Activated naive CD4-positive, alpha-beta T cell (primary cell): ENCODE results near the gene SOD3.

Experiments used
- DNase-seq, 4 experiments: peaks; one replicate each; lab custom pipeline; 2025; lab: John Stamatoyannopoulos, UW

The SOD3 gene

DNA sequence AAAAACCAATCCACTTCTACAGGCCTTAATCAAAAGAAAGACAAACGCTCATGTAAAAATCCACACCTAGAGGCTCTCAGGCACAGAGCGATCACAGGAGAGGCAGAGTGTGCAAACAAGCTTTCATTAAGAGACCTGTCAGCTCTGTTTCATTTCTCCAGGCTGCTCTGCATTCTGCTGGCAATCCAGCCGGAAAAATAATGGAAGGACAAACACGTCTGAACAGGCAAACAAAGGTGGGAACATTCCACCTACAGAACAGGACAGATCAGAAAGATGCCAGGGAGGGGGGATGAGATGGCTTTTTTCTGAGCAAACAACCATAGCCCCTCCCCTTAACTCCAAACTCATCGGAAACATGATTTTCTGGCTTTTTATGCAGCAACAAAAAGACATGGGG, 9.7 kb downstream of the SOD3 start:
- DNase-seq = no peak

DNA sequence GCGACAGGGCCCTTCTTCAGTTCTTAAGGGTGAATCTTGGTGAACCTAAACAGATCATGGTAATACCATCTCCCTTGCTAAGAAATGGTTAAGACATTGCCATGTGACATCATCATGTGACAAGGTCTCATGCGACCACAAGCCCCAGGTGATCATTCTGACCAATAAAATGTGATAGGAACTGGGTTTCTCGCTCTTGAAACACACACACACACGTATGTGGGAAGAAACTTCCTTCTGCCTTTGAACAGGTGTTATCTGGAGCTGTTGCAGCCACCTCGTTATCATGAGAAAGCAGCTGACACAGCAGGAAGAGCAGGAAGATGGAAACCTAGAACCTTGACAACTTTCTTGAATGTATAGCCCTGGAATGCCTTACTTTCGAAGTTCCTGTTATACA, 10.2 kb downstream of the SOD3 start:
- DNase-seq = no peak

DNA sequence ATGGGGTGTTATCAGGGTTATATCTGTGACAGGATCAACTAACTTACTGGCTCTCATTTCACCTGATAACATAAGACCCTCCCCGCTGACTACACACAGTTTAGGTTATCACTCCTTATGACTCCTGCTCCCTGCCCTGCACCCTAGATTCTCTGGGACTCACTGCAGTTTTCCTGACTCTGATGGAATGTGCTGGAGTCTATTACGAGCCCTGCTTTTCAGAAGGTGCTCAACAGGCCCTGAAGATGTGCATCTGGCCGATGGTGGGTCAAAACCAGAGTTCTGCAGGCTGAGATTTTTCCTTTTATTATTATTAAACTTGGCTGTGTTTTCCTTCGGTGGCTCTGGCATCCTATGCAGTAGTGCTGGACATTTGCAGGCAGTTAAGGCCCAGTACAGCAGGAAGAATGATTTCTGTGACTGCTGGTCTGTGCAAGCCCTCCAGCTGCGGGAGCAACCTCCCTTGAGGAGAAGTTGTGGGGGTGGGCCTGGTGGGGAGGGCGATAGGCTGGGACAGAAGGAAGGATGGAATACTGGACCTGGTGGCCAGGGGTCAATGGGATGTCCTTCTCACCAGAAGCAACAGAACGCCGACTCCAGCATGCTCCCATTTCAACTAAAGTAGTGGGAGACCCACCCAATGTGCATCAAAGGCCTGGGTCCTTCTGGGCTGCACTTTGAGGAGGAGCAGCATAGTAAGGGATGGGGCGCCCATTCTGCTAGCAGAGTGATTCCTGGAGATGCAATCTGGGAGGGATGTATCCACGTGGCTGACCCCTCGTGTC, 11.0 kb downstream of the SOD3 start:
- no peak for DNase-seq

DNA sequence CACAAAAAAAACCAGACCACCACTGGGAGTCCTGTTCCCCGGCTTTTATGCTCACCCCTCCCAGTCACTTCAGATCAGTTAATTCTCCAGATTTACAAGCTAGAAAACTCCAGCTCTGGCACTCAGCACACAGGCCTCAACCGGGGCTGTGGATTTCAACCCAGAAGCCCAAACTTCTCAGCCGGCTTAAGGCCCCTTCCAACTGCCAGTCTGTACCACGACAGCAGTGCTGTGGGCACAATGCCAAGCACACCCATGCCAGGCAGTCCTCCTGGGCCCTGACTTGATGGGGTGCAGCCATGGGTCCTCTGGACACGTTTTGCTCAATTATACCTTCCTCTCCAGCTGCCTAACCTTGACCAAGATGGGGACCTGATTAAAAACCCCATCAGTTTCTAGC, 12.2 kb downstream of the SOD3 start:
- DNase-seq = no peak

DNA sequence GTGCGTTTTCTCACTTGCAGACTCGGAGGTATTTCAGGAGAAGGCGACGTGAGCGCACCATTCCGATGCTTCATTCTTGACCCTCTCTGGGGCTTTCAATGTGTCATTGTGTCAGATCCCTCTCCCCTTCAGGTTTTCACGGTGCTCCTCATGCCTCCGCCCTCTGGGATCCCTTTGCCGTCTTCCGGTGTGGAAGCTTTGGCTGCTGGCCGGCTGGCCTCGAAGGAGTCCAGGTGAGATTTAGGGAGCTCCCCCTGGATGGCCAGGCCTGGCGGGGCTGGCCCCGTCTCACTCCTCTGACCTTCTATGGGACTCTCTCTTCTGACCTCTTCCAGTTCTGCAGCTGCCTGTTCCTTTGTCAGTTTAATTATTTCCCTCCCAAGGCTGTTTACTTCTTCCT, 12.9 kb downstream of the SOD3 start:
- no peak for DNase-seq

DNA sequence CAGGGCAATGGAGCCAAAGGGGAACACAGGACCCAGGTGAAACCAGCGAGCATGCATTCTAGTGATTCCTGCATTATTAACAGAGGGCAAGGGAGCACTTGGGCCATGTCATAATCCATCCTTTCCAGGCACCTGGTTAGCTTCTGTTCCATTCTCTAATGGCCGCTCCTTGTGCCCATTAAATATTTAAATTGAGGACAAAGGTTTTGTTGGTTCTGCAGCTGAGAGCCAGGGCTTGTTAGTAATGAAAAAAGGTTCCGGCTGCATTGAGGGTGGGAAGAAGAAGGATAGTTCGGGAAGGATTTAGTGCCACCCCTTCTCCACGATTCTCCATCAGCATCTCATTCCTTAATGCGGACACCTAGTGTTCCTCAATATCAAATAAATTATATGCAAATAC, 13.6 kb downstream of the SOD3 start:
- no peak for DNase-seq

DNA sequence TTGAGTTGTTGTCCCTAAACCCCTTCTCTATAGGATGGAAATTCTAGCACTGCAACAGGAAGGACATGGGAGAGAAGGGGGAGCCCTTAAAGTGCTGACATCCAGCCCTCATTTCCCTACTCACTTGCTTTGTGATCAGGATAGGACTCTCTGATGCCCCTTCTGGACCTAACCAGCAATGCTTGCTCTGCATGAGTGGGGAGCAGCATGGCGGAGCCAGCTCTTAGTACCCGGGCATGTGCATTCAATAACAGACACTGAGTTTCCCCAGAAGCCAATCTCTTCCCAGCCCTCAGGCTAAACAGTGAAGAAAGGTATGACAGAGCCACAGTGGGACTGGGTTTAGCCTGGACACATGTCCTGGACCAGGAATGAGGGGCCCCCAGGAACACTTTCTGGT, 14.0 kb downstream of the SOD3 start:
- DNase-seq = no peak

DNA sequence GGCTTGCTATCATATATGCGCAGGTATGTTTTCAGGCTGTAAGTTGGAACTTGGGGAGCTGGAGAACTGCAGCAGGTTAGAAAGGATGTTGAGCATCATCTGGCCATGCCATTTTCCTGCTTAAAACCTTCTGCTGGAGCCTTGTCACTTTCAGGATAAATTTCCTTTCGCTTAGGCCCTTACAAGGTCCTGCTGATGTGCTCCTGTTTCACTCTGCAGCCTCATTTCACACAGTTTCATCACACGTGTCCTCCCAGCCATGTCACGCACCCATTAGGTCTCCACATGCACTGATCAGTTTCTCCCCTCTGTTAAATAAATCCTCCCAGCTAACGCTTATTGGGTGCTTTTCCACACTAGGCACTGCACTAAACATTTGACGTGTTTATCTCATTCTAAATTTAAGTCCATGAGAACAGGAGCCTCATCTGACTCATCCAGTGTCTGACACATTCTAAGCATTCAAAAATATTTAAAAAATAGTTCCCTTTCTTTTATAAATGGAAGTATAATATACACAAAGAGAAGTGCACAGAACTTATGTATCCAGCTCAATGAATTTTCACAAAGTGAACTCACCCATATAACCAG, 14.5 kb downstream of the SOD3 start:
- no peak for DNase-seq

DNA sequence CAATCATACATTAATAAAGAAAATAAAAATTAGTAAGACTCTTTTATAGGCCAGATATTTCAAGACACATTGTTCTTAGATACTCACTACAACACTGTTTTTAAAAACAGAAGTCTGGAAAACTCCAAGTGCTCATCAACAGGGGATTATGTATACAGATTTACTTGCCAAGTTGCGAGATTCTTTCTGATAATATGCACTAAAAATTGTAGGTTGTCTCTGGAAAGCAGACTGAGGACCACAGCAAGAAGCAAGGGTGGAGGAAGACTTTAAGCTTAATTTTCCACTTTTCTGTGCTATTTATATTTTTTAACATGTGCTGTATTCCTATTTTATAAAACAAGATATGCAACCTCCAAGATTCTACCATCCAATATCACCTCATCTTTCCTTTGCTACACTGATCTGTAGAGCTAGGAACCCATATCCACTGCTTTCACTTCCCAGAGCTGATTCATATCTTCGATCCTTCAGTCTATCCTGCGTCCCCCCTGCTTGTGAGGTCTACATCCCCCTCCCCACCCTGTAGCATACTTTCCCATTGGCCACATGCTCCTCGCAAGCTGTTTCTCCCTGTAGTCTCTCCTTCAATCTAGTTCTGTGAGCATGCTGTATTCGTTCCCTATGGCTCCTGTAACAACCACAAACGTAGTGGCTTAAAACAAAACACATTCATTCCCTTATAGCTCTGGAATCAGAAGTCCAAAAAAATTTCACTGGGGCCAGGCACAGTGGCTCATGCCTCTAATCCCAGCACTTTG, 15.7 kb downstream of the SOD3 start:
- DNase-seq = no peak

DNA sequence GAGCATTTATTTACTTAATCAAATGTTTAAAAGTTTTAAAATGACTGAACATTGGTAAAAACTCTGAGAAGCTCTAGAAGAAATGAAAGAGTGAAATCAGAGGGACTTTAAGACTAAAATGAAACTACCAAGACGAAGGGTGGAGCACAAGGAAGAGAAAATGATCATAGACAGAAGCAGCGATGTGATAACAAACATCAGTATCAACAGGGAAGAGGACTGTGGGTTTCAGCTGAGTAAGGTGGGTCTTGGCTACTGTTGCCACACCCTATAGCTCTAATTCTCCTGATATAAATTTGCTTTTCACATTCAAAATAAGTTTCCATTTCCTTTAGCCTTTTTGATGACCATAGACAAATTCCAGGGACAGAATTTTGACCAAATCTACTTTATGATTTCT, 18.4 kb downstream of the SOD3 start:
- DNase-seq = no peak

DNA sequence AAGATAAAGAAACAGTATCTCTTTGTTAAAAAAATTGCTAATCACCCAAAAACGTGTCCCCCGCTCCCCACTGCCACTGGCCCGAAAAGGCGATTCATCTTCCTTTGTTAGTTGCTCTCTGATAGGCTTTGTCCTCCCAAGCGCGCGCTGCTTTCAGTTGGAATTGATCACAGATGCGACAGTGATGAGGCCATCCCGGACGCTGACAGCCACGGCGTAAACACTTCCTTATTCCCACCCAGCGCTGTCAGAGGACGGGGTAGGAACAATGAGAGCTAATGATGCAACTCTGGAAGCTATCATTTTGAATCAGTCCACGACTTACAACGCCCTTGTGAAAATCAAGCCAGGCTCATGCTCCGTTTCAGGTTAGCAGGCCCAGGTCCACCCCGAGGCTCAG, 21.4 kb downstream of the SOD3 start:
- DNase-seq = no peak

DNA sequence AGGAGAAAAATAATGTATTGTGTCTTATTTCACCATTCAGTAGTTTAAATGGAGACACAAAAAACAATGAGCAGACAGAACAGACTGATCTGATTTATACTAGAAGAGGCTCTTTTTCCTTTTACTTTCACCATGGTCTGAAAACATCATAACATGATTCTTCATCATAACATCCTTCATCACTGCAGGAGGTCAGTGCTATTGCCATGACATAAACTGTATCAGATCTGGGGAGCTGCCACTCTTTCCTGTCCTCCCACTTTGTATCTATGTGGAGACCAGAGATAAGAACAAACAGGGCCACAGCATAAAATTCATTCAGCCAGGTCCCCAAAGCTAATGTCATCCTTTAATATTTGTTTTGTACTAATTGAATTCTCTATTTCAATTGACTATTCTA, 25.2 kb downstream of the SOD3 start:
- no peak for DNase-seq

DNA sequence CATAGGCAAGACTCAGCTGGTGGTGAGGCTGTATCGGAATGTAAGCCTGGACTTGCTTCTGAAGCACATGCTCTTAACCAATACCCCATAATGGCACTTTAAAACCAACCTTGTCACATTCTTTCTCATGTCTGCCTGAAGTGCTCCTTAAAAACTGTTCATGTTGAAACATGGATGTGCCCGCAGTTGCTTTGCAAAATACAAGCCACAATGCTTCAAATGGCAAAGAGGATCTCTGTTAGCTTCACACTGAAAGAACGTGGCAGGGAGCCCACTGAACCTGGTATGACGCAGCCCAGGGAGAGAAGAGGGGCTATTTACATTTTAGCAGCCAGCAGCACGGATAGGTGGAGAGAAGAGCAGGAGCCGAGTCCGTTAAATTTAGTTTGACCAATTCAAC, 29.3 kb downstream of the SOD3 start:
- no peak for DNase-seq

DNA sequence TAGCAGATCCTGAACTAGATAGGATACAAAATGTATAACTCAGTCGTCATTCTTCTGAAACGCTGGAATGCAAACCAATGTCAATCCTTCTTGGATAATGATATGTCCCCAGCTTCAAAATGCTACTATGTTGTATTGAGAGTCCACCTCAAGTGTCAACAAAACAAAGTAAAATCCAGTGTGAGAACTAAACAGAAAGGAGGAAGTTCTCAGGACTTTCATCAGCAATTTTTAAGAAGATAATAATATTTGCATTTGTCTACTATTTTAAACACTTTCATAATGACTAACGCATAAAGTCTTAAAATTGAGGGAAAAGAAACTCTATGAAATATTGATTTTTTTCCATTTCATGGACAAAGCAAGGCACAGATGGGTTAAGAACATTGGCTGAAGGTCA, 36.3 kb downstream of the SOD3 start:
- DNase-seq = no peak

DNA sequence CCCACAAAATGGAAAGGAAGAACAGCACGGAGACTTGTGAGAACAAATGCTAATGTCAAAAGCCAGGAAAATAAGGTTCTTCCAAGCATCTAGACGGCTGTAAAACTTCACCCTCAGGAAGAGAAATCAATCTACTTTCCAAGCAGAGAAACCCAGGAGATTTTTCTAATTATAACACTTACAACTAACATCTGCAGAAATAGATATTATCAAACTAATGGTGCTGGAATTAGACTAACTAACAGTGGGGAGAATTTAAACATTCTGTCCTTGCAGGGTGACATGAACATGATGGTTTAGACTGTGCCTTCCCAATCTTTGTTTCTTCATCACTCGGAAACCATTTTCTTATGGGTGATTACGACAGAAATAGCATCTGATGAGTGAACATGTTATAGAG, 40.3 kb downstream of the SOD3 start:
- DNase-seq = no peak

DNA sequence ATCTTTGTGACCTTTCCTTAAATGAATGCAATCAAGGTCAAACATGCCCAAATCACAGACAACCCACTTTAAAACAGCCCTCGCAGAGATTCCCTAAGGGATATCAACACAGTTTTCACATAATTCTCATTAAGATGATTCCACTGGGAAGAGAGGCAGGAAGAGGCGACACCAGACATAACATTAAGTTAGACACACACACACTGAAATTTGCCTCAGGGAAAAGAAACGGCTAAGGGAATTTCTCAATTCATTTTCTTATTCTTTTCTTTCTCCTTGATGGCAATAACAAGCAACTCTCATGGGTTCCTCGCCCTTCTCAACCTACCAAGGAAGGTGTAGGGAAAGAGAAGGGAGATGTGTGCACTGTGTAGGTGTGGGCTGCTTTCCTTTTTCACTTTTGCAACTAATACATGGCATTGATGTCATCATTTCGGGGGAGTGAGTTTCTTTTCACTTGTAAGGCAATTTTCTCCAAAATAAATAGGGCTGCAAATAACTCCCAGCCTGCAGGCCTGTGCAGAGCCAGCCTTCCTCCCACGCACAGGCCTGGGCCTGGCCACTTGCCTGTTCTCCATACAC, 41.4 kb downstream of the SOD3 start:
- no peak for DNase-seq

DNA sequence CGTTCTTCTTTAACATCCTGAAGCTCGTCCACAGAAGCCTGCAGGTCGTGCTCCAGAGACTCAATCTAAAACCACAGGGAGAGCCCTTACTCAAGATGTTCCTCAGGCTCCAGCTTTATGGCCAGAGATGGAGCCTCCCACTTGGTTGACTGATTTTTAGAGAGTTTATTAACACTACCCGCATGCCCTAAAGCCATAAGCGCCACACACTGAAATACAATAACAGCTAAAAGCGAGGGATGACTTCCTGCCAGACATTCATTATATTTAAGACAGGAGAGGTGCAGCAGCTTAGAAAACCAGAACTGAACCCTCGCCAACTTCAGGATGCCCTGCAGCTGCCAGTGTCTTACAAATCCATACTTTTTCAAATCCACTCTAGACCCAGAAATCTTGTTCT, 42.0 kb downstream of the SOD3 start:
- no peak for DNase-seq

DNA sequence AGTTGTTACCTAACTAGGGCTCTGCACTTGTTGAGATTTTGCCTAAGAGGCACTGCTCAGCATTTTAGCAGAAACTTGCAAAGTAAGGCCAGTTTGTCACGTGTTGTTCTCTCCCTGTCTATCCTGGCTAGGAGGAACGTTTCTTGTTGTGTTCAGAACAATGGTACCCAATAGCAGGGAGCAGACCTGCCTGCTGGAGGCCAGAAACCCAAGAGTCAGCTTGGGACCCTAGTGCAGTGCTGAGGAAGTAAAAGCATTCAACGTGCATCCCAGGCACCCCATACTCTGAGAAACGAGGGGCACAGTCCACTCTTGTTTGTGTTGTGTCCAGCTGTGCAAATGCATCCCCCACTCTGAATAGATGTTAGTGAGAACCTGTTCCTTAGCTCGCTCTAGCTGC, 42.4 kb downstream of the SOD3 start:
- DNase-seq = no peak

DNA sequence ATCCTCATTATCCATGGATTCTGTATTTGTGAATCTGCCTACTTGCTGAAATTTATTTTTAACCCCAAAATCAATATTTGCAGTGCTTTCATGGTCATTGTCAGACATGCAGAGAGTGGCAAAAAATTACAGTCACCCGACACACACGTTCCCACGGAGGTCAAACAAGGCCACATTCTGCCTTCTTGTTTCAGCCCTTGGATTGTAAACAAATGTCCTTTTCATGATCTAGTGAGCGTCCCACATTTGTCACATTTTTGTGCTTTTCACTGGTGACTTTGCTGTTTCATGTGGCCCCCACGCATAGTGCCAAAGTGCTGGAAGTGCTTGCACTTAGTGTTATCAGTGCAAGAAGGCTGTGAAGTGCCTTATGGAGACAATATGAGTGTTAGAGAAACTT, 45.0 kb downstream of the SOD3 start:
- no peak for DNase-seq

DNA sequence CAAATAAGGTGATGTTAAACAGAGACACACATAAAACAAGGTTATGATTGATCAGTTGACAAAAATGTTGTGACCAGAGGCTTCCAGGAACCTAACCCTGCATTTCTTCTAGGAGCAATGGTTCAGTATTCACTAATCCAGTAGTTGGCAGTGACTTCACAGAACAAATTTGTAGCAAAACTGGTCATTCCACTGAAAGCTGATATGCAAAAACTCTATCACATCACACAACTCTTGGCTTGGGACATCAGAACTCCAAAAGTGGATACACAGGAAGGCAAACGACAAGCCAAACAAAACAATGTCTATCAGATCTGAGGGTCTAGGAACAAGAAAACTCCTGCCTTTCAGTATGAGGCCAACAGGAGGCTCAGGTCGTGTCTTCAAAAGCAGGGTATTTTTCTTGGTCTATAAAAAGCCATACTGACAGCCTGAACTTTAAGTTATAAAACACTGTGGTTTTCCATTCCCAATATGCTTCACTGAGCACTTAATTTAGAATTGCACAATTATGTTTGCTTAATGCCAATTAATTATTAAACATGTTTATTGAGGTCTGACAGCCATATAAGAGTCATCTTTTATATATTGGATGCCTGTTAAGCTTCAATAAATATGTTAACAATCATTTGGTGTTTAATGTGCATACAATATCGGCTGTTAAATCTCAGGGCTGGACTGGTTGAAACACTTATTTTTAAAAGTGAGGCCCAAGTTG, 45.6 kb downstream of the SOD3 start:
- no peak for DNase-seq

DNA sequence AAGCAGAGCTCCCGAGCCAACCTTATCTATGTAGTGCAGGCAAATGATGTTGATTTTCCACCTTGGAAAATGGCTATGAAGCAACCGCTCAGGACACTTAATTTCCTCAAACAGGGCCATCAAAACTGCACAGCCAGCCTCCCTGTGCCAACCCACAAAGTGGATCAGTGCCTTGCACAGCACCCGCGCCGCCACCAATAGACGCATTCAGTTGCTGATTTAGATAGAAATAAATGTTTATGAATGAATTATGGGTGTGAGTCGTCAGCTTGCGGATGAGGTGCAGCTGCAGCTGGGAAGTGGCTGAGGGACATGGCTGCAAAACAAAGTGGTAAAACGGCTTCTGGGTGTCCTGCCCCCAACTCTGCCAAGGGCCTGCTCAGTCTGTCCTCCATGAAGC, 47.0 kb downstream of the SOD3 start:
- DNase-seq = no peak

DNA sequence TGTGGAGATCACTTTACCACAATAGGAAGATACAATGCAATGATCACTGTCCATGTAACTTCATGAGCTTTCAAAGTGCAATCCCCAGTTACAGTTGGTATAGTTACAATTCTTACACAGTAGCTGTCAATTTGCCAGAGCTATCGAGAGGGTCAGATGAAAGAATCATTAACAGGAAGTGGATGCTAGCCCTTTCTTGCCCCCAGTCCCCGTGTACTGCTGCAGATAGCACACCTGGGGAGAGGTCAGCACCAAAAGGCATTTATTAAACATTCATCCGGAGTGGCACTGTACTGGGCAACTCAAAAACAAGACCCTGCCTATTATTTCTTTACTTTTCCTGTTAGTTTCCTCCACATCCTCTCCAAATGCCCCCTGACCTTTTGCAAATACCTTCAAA, 47.7 kb downstream of the SOD3 start:
- DNase-seq = no peak
